Activated naive CD4-positive, alpha-beta T cell treated with anti-CD3 and anti-CD28 coated beads, Interleukin-2, amount 50 U/mL, for 72 hours (primary cell): ENCODE data around the gene VRK1. TPM values are rescaled to one million over a fixed set of nuclear protein-coding genes. Genes with fewer than 3 reads are reported as not detected.

ENCODE experiments used
- ATAC-seq, 2 donors: fragments of 150-1000 bp; cut with Tn5 transposase; 2 replicates each; pipeline ENCODE4 v1.10.0; 2021; ENCODE audit warnings: mild to moderate bottlenecking in 2 of 2, moderate library complexity in 2 of 2
- DNase-seq, 2 donors: peaks; one replicate each; pipeline ENCODE4 v3.0.0; 2021 to 2022; ENCODE audit warnings: low spot score in 2 of 2
- H3K27ac Mint-ChIP-seq, 2 donors: one replicate each; pipeline ENCODE4 v1.8.0; 2022; ENCODE audit warnings: mild to moderate bottlenecking in 2 of 2, mixed read lengths in 2 of 2
- H3K36me3 Mint-ChIP-seq, 2 donors: one replicate each; pipeline ENCODE4 v1.8.0; 2022; ENCODE audit warnings: mixed read lengths in 2 of 2
- H3K9me3 Mint-ChIP-seq, 2 donors: one replicate each; pipeline ENCODE4 v1.8.0; 2022; ENCODE audit warnings: mixed read lengths in 2 of 2
- total RNA-seq, 2 donors: library from RNA; stranded (reverse); gene quantifications; one replicate each; pipeline ENCODE4 v1.2.3, GENCODE V29; 2022

VRK1 gene
- total RNA-seq, 2 donors from 2014 or later, result 51.7 to 63.1 TPM

DNA sequence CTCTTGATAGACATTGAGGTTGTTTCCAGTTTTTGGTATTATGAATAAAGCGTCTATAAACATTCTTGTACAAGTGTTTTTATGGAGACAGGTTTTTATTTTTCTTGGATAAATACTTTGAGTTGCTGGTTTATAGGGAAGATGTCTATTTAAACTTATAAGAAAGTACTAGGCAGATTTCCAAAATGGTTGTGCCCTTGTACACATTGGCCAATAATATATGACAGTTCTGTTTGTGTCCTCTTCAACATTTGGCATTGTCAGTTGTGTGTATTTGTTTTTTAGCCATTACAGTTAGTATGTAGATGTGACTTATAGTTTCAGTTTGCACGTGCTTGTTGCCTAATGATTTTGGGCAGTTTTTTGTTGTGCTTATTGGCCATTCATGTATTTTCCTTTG lies 42.1 kb downstream of the VRK1 start:
- Mint-ChIP-seq H3K9me3 (no peaks in the 10 kb centered on the region), H3K36me3 (peaks cover 17 to 53% of the 10 kb centered on the region in 2 donors), H3K27ac (no peak overlapping the region)
- ATAC-seq (no peak), DNase-seq (no peak)

DNA sequence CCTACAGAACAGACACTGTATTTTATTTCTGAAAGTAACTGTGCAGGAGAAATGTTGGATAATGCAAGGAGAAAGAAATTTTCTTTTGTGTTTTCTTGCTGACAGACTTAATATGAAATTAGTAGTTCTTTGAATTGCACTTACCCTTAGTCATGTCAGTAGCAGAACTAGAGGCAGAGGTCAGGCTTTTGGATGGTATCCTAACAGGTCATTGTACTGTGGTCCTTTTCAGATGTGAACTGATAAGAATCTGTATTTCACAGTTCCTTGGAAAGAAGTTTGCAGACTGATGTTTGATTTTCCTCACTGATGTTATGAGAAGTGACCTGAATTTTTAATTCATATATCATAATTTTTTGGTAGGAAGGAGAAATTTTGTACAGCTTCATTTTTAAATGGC lies 46.0 kb downstream of the VRK1 start:
- Mint-ChIP-seq H3K36me3 (peaks cover 13 to 51% of the 10 kb centered on the region in 2 donors), H3K27ac (no peak overlapping the region)
- no peak for ATAC-seq

DNA sequence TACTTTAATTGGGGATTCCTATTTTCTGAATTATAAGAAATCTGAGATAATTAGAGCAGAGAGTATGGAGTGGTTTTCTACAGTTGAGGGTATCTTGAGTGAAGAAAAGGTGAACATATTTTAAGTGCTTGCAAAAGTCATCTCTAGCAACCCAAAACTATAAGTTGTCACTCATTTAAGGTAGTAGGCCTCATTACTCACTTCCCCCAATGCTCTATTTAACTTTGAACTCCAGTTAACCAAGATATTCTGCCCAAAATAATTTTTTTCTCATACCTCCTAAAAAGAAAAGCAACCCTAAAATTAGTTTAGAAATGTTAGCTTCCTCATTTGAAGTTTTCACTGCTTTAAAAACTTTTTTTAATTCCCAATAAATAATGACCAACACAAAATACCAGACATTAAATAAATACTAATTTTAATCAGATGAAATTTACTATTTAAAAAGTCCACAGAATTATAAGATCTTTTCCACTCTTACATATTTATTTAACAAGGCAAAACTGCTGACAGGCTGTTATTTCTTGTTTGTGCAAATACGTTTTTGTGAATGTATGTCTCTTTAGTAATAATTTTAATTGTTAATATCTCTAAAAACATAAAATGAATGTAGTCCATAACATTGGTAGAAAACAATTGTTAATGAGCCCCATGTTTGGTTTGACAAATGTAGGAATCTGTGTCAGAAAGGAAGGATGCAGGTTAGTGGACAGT lies 47.8 kb downstream of the VRK1 start:
- ATAC-seq (no peak), DNase-seq (no peak)
- Mint-ChIP-seq H3K27ac (no peak overlapping the region), H3K36me3 (peaks cover 15 to 36% of the 10 kb centered on the region in 2 donors), H3K9me3 (no peaks in the 10 kb centered on the region)

More for the DNA sequence above, 46.0 kb downstream of the VRK1 start:
- no peak for DNase-seq
- no peaks in the 10 kb centered on the region for H3K9me3 Mint-ChIP-seq

DNA sequence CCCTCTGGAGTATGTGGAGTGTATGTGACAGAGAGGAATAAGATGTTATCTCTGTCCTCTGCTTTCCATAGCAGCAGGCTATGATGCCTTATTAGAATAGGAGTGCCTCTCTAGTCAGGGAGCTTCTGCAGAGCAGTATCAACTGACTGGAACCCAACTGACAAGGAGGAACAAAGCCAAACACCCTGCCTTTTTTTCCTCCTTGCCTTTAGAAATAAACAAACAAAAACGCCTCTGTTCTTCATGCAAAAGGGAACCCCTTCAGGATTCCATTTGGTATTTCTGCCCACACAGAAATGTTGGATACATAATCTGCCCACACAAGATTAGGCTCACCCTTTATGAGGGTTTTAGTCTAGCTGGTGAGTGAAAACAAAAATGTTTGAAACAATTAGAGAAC lies 50.3 kb downstream of the VRK1 start:
- Mint-ChIP-seq H3K9me3 (no peaks in the 10 kb centered on the region), H3K27ac (peak overlapping the region in 1 of 2 donors; percentile 8), H3K36me3 (peaks cover 11 to 26% of the 10 kb centered on the region in 2 donors)
- DNase-seq (no peak), ATAC-seq (no peak)

DNA sequence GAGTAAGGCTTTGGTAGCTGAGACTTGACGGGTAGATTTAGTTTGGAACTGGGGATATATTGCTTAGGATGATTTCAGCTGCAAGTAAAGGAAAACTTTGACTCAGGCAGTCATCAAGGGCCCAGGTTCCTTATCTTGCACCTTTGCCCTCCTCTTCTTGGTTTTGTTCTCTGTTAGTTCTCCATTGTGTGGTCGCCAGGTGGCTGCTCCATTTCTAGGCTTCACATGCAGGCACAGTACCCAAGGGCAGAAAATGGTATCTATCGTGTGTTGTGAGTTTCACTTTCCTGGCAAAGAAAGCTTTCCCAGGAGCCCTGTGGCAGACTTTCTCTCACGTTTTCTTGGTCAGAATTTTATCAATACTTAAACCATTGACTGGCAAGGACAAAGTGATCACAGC lies 50.8 kb downstream of the VRK1 start:
- DNase-seq (no peak), ATAC-seq (no peak)
- Mint-ChIP-seq H3K9me3 (no peaks in the 10 kb centered on the region), H3K36me3 (peaks cover 11 to 23% of the 10 kb centered on the region in 2 donors), H3K27ac (peak overlapping the region in 1 of 2 donors; percentile 8)

DNA sequence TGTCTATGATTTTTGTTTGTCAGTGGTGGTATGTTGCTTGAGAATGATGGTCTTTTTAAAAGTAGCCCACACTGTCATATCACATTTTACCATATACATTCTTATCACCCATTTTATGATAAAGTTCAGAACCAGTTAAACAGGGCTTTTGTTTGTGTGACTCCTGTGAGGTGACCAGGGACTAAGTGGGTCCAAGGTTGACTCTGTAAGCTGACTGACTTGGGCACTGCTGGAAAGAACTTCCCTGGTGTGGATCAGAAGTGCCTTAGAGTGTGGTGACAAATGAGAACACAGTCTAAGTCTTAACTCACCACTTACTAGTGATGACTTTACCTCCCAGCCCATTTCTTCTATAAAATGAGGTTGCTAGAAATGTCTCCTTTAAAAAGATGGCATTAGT lies 52.6 kb downstream of the VRK1 start:
- no peak for ATAC-seq
- Mint-ChIP-seq H3K36me3 (peaks cover 11 to 22% of the 10 kb centered on the region in 2 donors), H3K9me3 (no peaks in the 10 kb centered on the region), H3K27ac (no peak overlapping the region)
- no peak for DNase-seq

DNA sequence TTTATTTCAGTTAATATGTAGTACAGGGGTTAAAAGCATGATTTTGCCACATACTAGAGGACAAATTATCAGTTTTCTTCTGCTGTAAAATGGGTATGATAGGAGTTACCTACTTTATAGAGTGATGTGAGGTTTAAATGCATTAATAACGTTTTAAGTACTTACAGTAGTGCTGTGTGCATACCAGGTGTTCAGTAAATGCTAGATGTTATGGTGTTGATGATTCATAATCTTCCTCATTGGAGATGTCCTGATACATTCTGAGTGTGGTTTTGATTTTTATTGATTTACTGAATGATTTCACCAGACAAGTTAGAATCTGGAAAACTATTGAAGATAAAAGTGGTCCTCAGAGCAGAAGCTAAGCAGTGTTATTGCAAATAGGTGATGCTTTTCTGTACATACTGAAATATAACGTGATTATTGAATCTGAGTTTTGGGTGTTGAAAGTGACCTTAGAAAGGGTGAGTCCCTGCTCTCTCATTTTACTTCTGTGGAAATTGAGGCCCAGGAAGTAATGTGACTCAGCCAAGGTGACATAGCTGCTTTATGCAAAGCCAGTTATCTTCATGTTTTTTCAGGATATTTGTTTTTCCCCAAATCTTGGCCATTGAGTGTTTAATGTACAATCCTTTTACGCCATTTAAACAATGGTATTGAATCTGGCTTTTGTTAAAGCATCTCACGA lies 54.7 kb downstream of the VRK1 start:
- Mint-ChIP-seq H3K36me3 (peaks cover 11 to 17% of the 10 kb centered on the region in 2 donors), H3K27ac (peak overlapping the region; percentile 68 to 69), H3K9me3 (no peaks in the 10 kb centered on the region)
- DNase-seq, result no peak
- peak; percentile 62 to 92 for ATAC-seq

DNA sequence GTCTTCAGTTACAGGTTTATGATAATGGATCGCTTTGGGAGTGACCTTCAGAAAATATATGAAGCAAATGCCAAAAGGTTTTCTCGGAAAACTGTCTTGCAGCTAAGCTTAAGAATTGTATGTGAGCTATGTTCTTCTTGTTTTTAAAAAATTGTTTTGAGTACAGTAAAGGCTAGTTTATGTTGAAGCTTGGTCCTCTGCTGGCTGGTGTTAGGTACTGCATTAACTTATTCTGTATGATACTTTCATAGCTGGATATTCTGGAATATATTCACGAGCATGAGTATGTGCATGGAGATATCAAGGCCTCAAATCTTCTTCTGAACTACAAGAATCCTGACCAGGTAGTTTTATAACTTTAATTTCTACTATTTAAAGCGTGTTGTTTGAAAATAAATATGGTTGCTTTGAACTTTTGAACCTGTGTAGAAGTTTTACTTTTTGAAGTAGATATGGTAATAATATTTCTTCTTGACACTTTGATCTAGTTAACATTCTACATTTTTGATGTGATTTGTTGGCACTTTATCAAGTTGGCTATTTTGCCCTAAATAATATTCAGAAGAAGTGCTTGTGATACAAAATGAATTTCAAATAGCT lies 55.7 kb downstream of the VRK1 start:
- Mint-ChIP-seq H3K27ac (no peak overlapping the region), H3K9me3 (no peaks in the 10 kb centered on the region), H3K36me3 (peaks cover 4 to 8% of the 10 kb centered on the region in 2 donors)
- ATAC-seq (no peak), DNase-seq (no peak)

DNA sequence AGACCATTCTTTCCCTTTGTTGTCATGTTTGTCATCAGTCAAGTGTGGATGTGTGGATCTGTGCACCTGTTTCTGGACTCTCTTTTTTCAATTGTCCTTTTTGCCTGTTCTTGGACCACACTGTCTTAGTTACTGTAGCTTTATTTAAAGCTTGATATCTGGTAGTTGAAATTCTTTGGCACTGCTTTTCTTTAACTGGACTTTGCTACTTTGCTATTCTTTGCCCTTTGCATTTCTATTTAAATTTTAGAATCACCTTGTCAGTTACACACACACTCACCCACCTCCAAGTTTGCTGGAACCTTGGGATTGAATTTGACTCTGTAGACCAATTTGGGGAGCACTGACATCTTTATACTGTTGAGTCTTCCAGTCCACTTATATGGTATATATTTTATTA lies 61.5 kb downstream of the VRK1 start:
- no peak overlapping the region for H3K27ac Mint-ChIP-seq
- no peak for ATAC-seq
- DNase-seq, result no peak

DNA sequence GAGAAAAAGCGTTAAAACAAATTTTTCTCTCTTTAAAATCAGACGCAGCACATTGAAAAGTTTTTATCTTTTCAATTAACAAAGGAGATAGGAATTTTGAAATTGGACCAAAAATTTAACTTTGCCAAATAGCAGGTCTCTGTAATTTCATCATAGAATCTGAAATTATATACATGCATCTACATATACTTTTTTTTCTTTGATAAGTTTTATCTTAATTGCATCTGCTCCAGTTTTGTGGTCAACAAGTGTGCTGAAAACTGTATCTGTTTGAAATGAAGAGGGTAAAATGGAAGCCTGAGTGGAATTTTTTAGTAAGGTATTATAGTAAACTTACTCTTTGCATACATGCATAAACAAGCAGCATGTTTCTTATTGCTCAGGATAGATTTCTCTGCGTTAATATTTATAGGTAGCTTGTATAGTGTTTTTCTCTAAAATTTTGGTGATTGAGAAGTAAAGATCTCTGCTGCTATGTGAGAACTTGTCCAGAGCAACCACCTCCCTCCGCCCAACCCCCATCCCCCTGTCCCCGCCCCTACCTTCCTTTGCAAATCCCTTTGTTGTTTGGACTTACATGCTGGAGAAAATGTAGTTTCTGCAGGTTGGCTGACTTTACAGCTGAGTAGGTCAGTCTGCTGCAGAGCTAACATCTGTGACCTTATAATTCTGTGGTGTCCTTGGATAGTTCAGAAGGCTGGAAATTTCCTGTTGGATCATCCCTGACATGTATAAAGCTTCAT lies 64.6 kb downstream of the VRK1 start:
- no peaks in the 10 kb centered on the region for H3K9me3 Mint-ChIP-seq
- DNase-seq (no peak), ATAC-seq (no peak)
- H3K36me3 Mint-ChIP-seq, result peaks cover 24 to 29% of the 10 kb centered on the region in 2 donors
- H3K27ac Mint-ChIP-seq, result no peak overlapping the region

More for the DNA sequence above, 61.5 kb downstream of the VRK1 start:
- H3K9me3 Mint-ChIP-seq, result no peaks in the 10 kb centered on the region
- H3K36me3 Mint-ChIP-seq, result peaks cover 15 to 19% of the 10 kb centered on the region in 2 donors

DNA sequence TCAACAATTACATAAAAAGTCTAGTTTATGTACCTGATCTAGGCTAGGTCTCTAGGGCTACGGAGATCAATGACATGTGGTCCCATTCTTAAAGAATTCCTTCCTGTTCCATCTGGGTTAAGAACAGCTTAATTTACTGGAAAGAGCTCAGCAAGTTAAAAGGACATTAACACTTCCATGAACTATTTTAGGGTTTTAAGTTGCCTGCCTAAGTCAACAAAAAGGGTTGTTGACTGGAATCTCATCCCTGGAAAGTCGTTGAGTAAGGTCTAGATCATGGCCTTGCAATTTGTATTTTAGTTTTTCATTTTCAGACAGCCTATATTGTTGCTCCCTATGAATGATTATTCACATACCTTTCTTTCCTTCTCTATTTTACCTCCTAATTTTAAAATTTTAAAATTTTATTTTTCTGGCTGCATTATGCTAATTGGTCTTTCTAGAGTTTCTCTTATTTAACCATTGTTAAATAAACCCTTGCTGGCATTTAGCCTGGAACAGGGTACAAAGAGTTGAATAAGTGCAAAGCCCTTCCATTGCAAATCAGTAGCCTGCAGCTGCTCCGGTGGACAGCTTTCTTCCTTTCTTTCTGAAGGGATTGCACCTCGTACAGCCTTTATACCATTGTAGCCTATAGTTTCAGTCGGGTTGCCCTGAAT lies 66.3 kb downstream of the VRK1 start:
- DNase-seq, result no peak
- no peaks in the 10 kb centered on the region for H3K9me3 Mint-ChIP-seq

DNA sequence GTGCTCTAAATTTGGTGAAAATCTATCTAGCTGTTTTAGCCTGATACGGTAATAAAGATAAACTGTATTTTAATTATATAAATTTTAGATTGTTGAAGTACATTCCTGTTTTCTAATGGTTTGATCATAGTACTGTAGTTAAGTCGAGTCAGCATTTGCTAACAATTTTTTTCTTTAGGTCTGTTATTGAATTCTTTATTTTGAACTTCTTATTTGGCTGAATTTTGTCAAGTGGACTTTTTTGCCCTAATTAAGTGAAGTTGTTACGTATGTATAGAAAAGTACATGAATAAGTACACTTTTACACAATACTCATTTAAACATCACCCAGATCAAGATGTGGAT lies 66.8 kb downstream of the VRK1 start:
- ATAC-seq (no peak), DNase-seq (no peak)
- no peaks in the 10 kb centered on the region for H3K9me3 Mint-ChIP-seq
- H3K36me3 Mint-ChIP-seq, result peaks cover 23 to 36% of the 10 kb centered on the region in 2 donors
- no peak overlapping the region for H3K27ac Mint-ChIP-seq

More for the DNA sequence above, 66.3 kb downstream of the VRK1 start:
- peaks cover 26 to 36% of the 10 kb centered on the region in 2 donors for H3K36me3 Mint-ChIP-seq
- no peak for ATAC-seq
- H3K27ac Mint-ChIP-seq, result no peak overlapping the region

DNA sequence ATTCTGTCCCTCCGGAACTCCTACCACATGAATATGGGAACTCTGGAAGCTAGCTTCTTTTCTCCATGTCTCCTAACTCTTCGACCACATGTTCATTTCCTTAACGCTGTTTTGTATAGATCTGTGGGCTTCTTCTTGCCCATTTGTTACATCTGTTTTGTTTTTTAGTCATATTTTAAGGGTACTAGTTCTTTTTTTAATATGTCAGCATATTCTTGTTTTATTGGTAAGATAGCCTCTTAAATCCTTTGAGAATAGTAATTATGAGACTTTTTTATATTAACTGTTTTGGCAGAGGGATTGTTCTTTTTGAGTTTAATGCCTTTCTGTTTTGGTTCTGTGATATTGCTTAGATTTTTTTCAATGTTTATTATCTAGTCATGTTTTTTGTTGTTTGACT lies 70.5 kb downstream of the VRK1 start:
- ATAC-seq (no peak), DNase-seq (no peak)
- H3K9me3 Mint-ChIP-seq, result no peaks in the 10 kb centered on the region
- peaks cover 17 to 24% of the 10 kb centered on the region in 2 donors for H3K36me3 Mint-ChIP-seq
- no peak overlapping the region for H3K27ac Mint-ChIP-seq

DNA sequence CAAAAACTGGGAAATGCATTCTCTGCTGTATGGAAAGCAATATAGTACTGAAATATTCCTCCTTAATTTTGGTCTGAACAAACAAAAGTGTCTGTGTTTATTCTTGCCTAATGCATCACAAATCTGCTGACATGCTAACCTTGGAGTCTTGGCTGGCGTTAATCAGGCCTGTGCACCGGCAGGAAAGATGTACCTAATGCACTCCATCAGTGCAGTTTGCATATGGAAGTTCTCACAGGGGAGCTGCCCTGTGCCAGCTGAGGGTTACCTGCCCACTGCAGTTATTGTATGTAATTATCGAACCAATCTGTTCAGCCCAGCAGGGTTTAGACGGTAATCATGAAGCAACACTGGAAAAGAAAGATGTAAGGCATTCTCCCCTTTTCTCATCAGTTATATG lies 76.9 kb downstream of the VRK1 start:
- no peak overlapping the region for H3K27ac Mint-ChIP-seq
- no peaks in the 10 kb centered on the region for H3K36me3 Mint-ChIP-seq
- no peak for ATAC-seq

DNA sequence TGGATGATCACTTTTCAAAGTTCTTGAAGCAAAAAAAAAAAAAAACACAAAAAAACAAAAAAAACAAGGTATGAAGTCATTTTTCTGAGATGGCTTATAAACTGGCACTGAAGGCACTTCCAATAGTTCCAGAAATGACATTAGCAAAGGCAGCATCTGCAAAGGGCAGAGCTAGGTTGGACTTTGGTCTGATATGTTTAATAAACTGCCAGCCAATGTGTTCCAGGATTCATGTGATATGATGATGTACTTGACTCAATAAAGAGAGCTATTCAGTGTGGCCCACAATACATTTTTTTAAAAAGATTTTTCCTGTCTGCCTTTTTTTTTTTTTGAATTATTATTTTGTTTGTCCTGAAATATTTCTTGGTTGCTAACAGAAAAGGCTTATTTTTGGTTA lies 79.6 kb downstream of the VRK1 start:
- no peaks in the 10 kb centered on the region for H3K9me3 Mint-ChIP-seq
- peaks cover 6 to 16% of the 10 kb centered on the region in 2 donors for H3K36me3 Mint-ChIP-seq
- ATAC-seq (no peak), DNase-seq (no peak)
- no peak overlapping the region for H3K27ac Mint-ChIP-seq

More for the DNA sequence above, 76.9 kb downstream of the VRK1 start:
- DNase-seq, result no peak
- no peaks in the 10 kb centered on the region for H3K9me3 Mint-ChIP-seq

DNA sequence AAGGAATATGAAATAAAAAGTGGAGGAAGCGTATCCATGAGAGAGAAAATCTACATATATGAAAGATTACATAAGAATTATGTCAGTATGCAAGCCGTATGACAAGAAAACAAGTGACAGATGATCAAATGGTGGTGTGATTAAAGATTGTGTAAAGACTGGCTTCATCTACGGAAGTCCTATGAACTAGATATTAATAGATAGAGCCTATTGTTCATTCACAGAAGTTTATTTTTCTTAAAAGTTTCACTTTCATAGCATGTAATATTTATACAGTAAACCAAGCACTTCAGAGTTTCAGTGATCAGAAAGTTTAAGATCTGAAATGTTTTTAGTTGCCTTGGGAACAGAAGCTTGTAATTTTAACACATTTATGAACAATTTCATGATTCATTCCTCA lies 84.5 kb downstream of the VRK1 start:
- Mint-ChIP-seq H3K27ac (no peak overlapping the region), H3K36me3 (peaks cover 12 to 30% of the 10 kb centered on the region in 2 donors), H3K9me3 (no peaks in the 10 kb centered on the region)
- ATAC-seq (no peak), DNase-seq (no peak)
